Subcutaneous abdominal adipose tissue (tissue), 5 donors: ENCODE results near the gene CCNL1.

Experiments used
- H3K27ac ChIP-seq: one replicate; pipeline ENCODE4 v1.7.0; 2013; ENCODE audit warnings: low read depth, mild to moderate bottlenecking, inconsistent platforms, low read length, moderate library complexity
- H3K27me3 ChIP-seq, 5 donors: one replicate each; pipeline ENCODE4 v1.7.0; 2013; ENCODE audit warnings: low read length in 5 of 5, inconsistent platforms in 1 of 5; ENCODE audit not compliant: control insufficient read depth in 5 of 5, insufficient read depth in 4 of 5
- H3K36me3 ChIP-seq, 5 donors: one replicate each; pipeline ENCODE4 v1.7.0; 2013; ENCODE audit warnings: low read length in 5 of 5; ENCODE audit not compliant: control insufficient read depth in 5 of 5, insufficient read depth in 5 of 5
- H3K4me1 ChIP-seq, 5 donors: one replicate each; pipeline ENCODE4 v1.7.0; 2013; ENCODE audit warnings: low read length in 5 of 5, mild to moderate bottlenecking in 3 of 5, moderate library complexity in 1 of 5; ENCODE audit not compliant: control insufficient read depth in 5 of 5, insufficient read depth in 5 of 5
- H3K4me3 ChIP-seq, 5 donors: one replicate each; pipeline ENCODE4 v1.7.0; 2013; ENCODE audit warnings: low read length in 5 of 5, low read depth in 1 of 5
- H3K9ac ChIP-seq, 5 donors: one replicate each; pipeline ENCODE4 v1.7.0; 2013; ENCODE audit warnings: low read length in 5 of 5, mild to moderate bottlenecking in 4 of 5, moderate library complexity in 3 of 5
- H3K9me3 ChIP-seq, 5 donors: one replicate each; pipeline ENCODE4 v1.7.0; 2013; ENCODE audit warnings: low read length in 5 of 5; ENCODE audit not compliant: control insufficient read depth in 5 of 5
- donor health status: healthy.
- donor health status: healthy.
- donor health status: healthy.
- donor health status: healthy.
- donor health status: healthy.

The CCNL1 gene

GRCh38 chr3:157148196-157148889 lies 11.6 kb downstream of the CCNL1 start:
- H3K27ac ChIP-seq: no peak overlapping the region
- H3K4me1 ChIP-seq: no peaks in the 10 kb centered on the region
- H3K36me3 ChIP-seq: peaks cover 88 to 99% (median 96%) of the 10 kb centered on the region in 5 donors
- no peaks in the 10 kb centered on the region for H3K27me3 ChIP-seq
- H3K9ac ChIP-seq: no peak overlapping the region
- no peak overlapping the region for H3K4me3 ChIP-seq
- H3K9me3 ChIP-seq: no peaks in the 10 kb centered on the region

GRCh38 chr3:157147099-157147803 lies 12.7 kb downstream of the CCNL1 start:
- peaks cover 79 to 94% (median 91%) of the 10 kb centered on the region in 5 donors for H3K36me3 ChIP-seq
- no peaks in the 10 kb centered on the region for H3K9me3 ChIP-seq
- H3K4me1 ChIP-seq: no peaks in the 10 kb centered on the region
- H3K4me3 ChIP-seq: no peak overlapping the region
- H3K27me3 ChIP-seq: no peaks in the 10 kb centered on the region
- no peak overlapping the region for H3K9ac ChIP-seq
- H3K27ac ChIP-seq: no peak overlapping the region

GRCh38 chr3:157145606-157146322 lies 14.2 kb downstream of the CCNL1 start:
- Histone ChIP-seq H3K4me1 (no peaks in the 10 kb centered on the region), H3K9me3 (no peaks in the 10 kb centered on the region), H3K4me3 (no peak overlapping the region), H3K9ac (no peak overlapping the region), H3K27me3 (no peaks in the 10 kb centered on the region), H3K27ac (no peak overlapping the region), H3K36me3 (peaks cover 65 to 92% (median 81%) of the 10 kb centered on the region in 5 donors)

GRCh38 chr3:157142315-157142714 lies 17.6 kb downstream of the CCNL1 start:
- peaks cover 37 to 61% (median 47%) of the 10 kb centered on the region in 5 donors for H3K36me3 ChIP-seq
- no peak overlapping the region for H3K27ac ChIP-seq

DNA sequence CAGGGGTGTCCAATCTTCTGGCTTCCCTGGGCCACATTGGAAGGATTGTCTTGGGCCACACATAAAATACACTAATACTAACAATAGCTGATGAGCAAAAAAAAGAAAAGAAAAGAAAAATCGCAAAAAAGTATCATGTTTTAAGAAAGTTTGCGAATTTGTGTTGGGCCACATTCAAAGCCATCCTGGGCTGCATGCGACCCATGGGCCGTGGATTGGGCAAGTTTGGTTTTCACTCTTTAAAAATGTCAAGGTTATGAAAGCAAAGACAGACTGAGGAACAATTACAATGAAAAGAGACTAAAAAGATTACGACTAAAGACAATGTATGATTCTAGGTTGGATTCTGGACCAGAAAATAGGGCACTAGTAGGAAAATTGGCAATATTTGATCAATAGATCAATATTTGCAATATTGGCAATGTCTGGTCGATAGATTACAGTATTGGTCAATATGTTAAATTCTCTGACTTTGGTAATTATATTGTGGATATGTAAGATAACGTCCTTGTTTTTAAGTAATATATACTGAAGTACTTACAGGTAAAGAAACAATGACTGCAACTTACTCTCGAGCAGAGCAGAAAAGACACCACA lies 19.9 kb downstream of the CCNL1 start:
- Histone ChIP-seq H3K27me3 (no peaks in the 10 kb centered on the region), H3K27ac (no peak overlapping the region), H3K36me3 (peaks cover 20 to 39% (median 28%) of the 10 kb centered on the region in 5 donors), H3K9ac (no peak overlapping the region), H3K9me3 (no peaks in the 10 kb centered on the region), H3K4me3 (no peak overlapping the region), H3K4me1 (peaks cover 4 to 25% (median 19%) of the 10 kb centered on the region in 5 donors)

More at GRCh38 chr3:157142315-157142714, 17.6 kb downstream of the CCNL1 start:
- Histone ChIP-seq H3K9me3 (no peaks in the 10 kb centered on the region), H3K4me1 (peaks cover 1 to 7% (median 2%) of the 10 kb centered on the region in 5 donors), H3K9ac (no peak overlapping the region), H3K27me3 (no peaks in the 10 kb centered on the region), H3K4me3 (no peak overlapping the region)

GRCh38 chr3:157136647-157137387 lies 23.1 kb downstream of the CCNL1 start:
- peaks cover 4 to 51% (median 35%) of the 10 kb centered on the region in 5 donors for H3K4me1 ChIP-seq
- H3K36me3 ChIP-seq: peaks cover 3 to 13% (median 6%) of the 10 kb centered on the region in 5 donors
- peak overlapping the region in 1 of 5 donors; percentile 13 for H3K4me3 ChIP-seq
- no peaks in the 10 kb centered on the region for H3K9me3 ChIP-seq
- peak overlapping the region in 1 of 5 donors; percentile 11 for H3K9ac ChIP-seq
- H3K27ac ChIP-seq: peak overlapping the region; percentile 42
- no peaks in the 10 kb centered on the region for H3K27me3 ChIP-seq

- Histone ChIP-seq H3K27me3 (no peaks in the 10 kb centered on the region), H3K9ac (no peak overlapping the region), H3K27ac (peak overlapping the region; percentile 42), H3K4me1 (peaks cover 5 to 60% (median 44%) of the 10 kb centered on the region in 5 donors), H3K4me3 (no peak overlapping the region), H3K9me3 (no peaks in the 10 kb centered on the region), H3K36me3 (peaks cover 0 to 6% (median 4%) of the 10 kb centered on the region in 5 donors)
Measured at GRCh38 chr3:157135671-157136396, 24.1 kb downstream of the CCNL1 start.

DNA sequence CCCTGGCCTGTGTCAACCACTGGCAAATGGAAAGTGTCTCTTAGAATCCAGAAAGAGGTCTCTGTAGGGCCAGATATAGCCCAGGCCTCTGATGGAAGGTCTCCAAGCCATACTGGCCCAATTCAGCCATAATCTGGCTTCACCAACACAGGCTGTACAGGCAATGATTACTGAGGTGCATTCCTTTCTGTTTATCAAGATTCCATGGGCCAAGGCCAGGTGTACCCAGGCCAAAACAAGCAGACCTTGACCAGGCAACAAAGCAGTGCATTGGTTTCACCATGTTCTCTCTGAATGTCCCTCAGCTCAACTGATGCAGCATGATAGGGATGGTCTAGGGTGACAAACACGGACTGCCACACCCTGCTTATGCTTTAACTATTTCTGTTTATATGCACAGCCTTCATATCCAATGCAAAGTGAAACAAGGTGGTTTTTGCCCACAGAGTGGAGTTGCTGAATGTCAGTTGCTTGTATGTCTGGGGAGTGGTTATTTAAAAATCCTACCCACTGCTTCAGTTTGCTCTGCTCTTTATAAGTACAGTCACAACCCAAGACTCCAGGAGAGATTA lies 25.2 kb downstream of the CCNL1 start:
- Histone ChIP-seq H3K27me3 (no peaks in the 10 kb centered on the region), H3K9ac (no peak overlapping the region), H3K4me1 (peaks cover 5 to 72% (median 51%) of the 10 kb centered on the region in 5 donors)

More for the DNA sequence above, 25.2 kb downstream of the CCNL1 start:
- Histone ChIP-seq H3K27ac (no peak overlapping the region), H3K36me3 (peaks cover 0 to 6% (median 0%) of the 10 kb centered on the region in 5 donors), H3K9me3 (no peaks in the 10 kb centered on the region), H3K4me3 (no peak overlapping the region)
